ENCODE measurements around the gene SPATA32. TPM values are rescaled to one million over a fixed set of nuclear protein-coding genes. Genes with fewer than 3 reads are reported as not detected.
A peak's percentile ranks its signal among the peaks of the same experiment; 100 is the strongest.

SPATA32 gene
- total and polyA plus RNA-seq, 11 donors, result not detected

- WGBS, 4 donors, result 81 to 89% (median 85%) methylated on average over 4 of the region's 4 CpGs
- Histone ChIP-seq H3K27ac (peak overlapping the region in 11 of 12 donors; percentile 35 to 95 (median 77)), H3K4me1 (peaks cover 6 to 98% (median 69%) of the 10 kb centered on the region in 12 donors), H3K4me3 (no peak overlapping the region), H3K27me3 (no peaks in the 10 kb centered on the region), H3K9me3 (no peaks in the 10 kb centered on the region), H3K36me3 (peaks cover 0 to 7% (median 0%) of the 10 kb centered on the region in 9 donors)
- intact Hi-C loops (cut with DNase I), result no loop called here
- no peak for TF ChIP-seq CTCF (IDR thresholded peaks at IDR 0.05)
- TF ChIP-seq POLR2A (IDR thresholded peaks at IDR 0.05), result no peak
- DNase-seq, result no peak
- no peak for ATAC-seq
These were observed 39.8 kb upstream of the SPATA32 start for GRCh38 chr17:45301674-45302073.

- Histone ChIP-seq H3K4me1 (peaks cover 6 to 98% (median 71%) of the 10 kb centered on the region in 12 donors), H3K9me3 (no peaks in the 10 kb centered on the region), H3K27ac (peak overlapping the region in 10 of 12 donors; percentile 47 to 91 (median 78)), H3K36me3 (peaks cover 0 to 7% (median 0%) of the 10 kb centered on the region in 9 donors), H3K27me3 (no peaks in the 10 kb centered on the region), H3K4me3 (no peak overlapping the region)
- 83 to 85% (median 84%) methylated on average over 7 of the region's 7 CpGs for WGBS, 4 donors
- TF ChIP-seq CTCF (IDR thresholded peaks at IDR 0.05), result no peak
- no peak for TF ChIP-seq POLR2A (IDR thresholded peaks at IDR 0.05)
- intact Hi-C loops (cut with DNase I), result no loop called here
- DNase-seq, result peak in 1 of 5 donors; percentile 11
- ATAC-seq, result no peak
These were observed 38.3 kb upstream of the SPATA32 start for GRCh38 chr17:45300060-45300751.

- Histone ChIP-seq H3K36me3 (peaks cover 0 to 1% (median 0%) of the 10 kb centered on the region in 9 donors), H3K27me3 (no peaks in the 10 kb centered on the region), H3K4me1 (peaks cover 6 to 98% (median 76%) of the 10 kb centered on the region in 12 donors), H3K27ac (peak overlapping the region in 11 of 12 donors; percentile 3 to 91 (median 67)), H3K9me3 (no peaks in the 10 kb centered on the region), H3K4me3 (no peak overlapping the region)
- TF ChIP-seq CTCF (IDR thresholded peaks at IDR 0.05) (no peak), POLR2A (IDR thresholded peaks at IDR 0.05) (no peak)
- DNase-seq (peak in 3 of 5 donors; percentile 46 to 55 (median 47)), ATAC-seq (peak; percentile 25 to 48 (median 44))
- 22 to 32% (median 26%) methylated on average over 2 of the region's 2 CpGs for WGBS, 4 donors
- intact Hi-C loops (cut with DNase I), result no loop called here
These were observed 37.5 kb upstream of the SPATA32 start for GRCh38 chr17:45299361-45299760.

- H3K4me1 ChIP-seq, result peaks cover 6 to 98% (median 82%) of the 10 kb centered on the region in 12 donors
- no peak for TF ChIP-seq POLR2A (IDR thresholded peaks at IDR 0.05)
- H3K27me3 ChIP-seq, result no peaks in the 10 kb centered on the region
- H3K4me3 ChIP-seq, result no peak overlapping the region
- DNase-seq (no peak), ATAC-seq (peak in 1 of 4 donors; percentile 7)
- H3K36me3 ChIP-seq, result no peaks in the 10 kb centered on the region
- intact Hi-C loops (cut with DNase I), result no loop called here
- peak overlapping the region; percentile 3 to 91 (median 66) for H3K27ac ChIP-seq
- 60 to 71% (median 64%) methylated on average over 8 of the region's 8 CpGs for WGBS, 4 donors
- no peaks in the 10 kb centered on the region for H3K9me3 ChIP-seq
These were observed 36.8 kb upstream of the SPATA32 start for GRCh38 chr17:45298546-45299285.
